Gastroesophageal sphincter (tissue), 4 donors: ENCODE measurements around the gene H1-8. TPM values are rescaled to one million over a fixed set of nuclear protein-coding genes. Genes with fewer than 3 reads are reported as not detected.
A peak's percentile ranks its signal among the peaks of the same experiment; 100 is the strongest.

Experiments used
- ATAC-seq: fragments of 150-250 bp; one replicate; pipeline ENCODE4 v1.9.1; 2016; ENCODE audit warnings: mild to moderate bottlenecking, moderate library complexity
- H3K27ac ChIP-seq, 4 donors: fragments of 200-600 bp; sonication (generic) in 3 of 4; 1 replicate in 3 of 4; 2 replicates in 1 of 4; pipeline ENCODE4 v1.5.1; 2016 to 2019
- H3K27me3 ChIP-seq: fragments of 200-600 bp; sonication (generic); one replicate; pipeline ENCODE4 v1.5.1; 2019
- H3K36me3 ChIP-seq, 2 donors: fragments of 200-600 bp; sonication (generic); one replicate each; pipeline ENCODE4 v1.5.1; 2019; ENCODE audit warnings: control low read depth in 1 of 2
- H3K4me1 ChIP-seq, 3 donors: fragments of 200-600 bp; sonication (generic); 1 replicate in 2 of 3; 2 replicates in 1 of 3; pipeline ENCODE4 v1.5.1; 2016 to 2019; ENCODE audit warnings: control low read depth in 2 of 3
- H3K4me3 ChIP-seq, 2 donors: fragments of 200-600 bp; sonication (generic); one replicate each; pipeline ENCODE4 v1.5.1; 2019; ENCODE audit warnings: mild to moderate bottlenecking in 1 of 2, moderate library complexity in 1 of 2
- H3K9me3 ChIP-seq, 3 donors: fragments of 200-600 bp; sonication (generic); one replicate each; pipeline ENCODE4 v1.5.1; 2017 to 2019; ENCODE audit warnings: control low read depth in 2 of 3
- EP300 ChIP-seq: sonication (generic); formaldehyde crosslinking; IDR thresholded peaks from one replicate; pipeline ENCODE4 v1.6.1; 2017; ENCODE audit warnings: antibody characterized with exemption, mild to moderate bottlenecking
- POLR2A ChIP-seq, 2 donors: fragments of 450-650 bp; IDR thresholded peaks; one replicate each; pipeline ENCODE4 v1.6.1; 2017; ENCODE audit warnings: antibody characterized with exemption in 2 of 2, mild to moderate bottlenecking in 2 of 2, moderate library complexity in 1 of 2
- POLR2AphosphoS5 ChIP-seq: sonication (generic); formaldehyde crosslinking; IDR thresholded peaks from one replicate; pipeline ENCODE4 v1.6.1; 2017; ENCODE audit warnings: antibody characterized with exemption
- WGBS, 2 donors: methylation state at CpG; one replicate each; pipeline ENCODE4 v1.1.5; 2018; ENCODE audit warnings: low coverage in 1 of 2; 5-methylcytosine and 5-hydroxymethylcytosine counted together
- total RNA-seq, 4 donors: library from RNA; depleted of rRNA; stranded (reverse); fragments of >200 nt; gene quantifications; one replicate each; pipeline ENCODE4 v1.1.0, GENCODE V29; 2016
- TF ChIP-seq, protein P1 (sequence below), 4 experiments: fragments of 200-600 bp in 2 of 4; fragments of 450-650 bp in 2 of 4; sonication (generic) in 1 of 4; IDR thresholded peaks; one replicate each; pipeline ENCODE4 v1.5.1; 2017 to 2019; ENCODE audit warnings: antibody characterized with exemption in 4 of 4, mild to moderate bottlenecking in 2 of 4, moderate library complexity in 2 of 4

The H1-8 gene
- total RNA-seq, 4 donors from 2014 or later, result not detected

DNA sequence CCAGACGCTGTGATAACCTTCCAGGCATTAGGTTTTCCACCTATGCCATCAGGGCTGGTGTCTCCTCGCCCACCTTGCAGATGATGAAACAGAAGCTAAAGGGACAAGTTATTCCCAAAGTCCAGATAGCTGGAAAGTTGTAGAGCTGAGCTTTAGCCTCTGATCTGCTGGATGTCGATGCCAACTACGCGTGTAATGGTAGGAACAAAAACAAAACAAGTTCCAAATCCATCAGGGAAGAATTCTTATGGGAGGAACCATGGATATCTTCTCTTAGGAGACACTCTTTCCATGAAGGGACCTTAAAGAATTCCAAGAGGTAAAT, 42.7 kb upstream of the H1-8 start:
- H3K27ac ChIP-seq, result peak overlapping the region in 3 of 4 donors; percentile 23 to 46 (median 45)
- H3K27me3 ChIP-seq, result no peaks in the 10 kb centered on the region
- no peak for TF ChIP-seq POLR2AphosphoS5
- no peak for TF ChIP-seq EP300
- no peak overlapping the region for H3K4me3 ChIP-seq
- H3K9me3 ChIP-seq, result no peaks in the 10 kb centered on the region
- WGBS, 2 donors, result 100% methylated on average over 4 of the region's 5 CpGs; no CpG with 5 or more reads in 1 of the 2 donors
- no peaks in the 10 kb centered on the region for H3K4me1 ChIP-seq
- peaks cover 0 to 90% of the 10 kb centered on the region in 2 donors for H3K36me3 ChIP-seq
- ATAC-seq, result no peak

DNA sequence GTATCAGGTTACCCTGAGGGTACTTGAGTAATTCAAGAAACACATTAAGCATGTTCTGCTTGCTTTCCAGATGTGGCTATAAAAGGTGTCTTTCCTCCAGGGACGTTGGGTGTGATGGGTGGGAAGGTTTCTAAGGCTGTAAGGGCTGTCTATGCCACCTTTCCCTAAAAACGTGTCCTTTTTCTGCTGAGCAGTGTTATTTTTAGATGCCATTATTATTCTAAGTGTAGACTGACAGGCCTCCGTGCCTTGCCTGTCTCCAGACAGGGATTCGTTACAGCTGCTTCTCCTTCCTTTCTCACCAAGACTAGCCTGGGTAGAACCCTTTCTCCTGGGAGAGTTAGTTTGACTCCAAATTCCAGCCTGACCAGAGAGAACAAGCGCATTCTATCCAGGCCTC, 41.3 kb upstream of the H1-8 start:
- no peak overlapping the region for H3K4me3 ChIP-seq
- H3K4me1 ChIP-seq, result no peaks in the 10 kb centered on the region
- WGBS, 2 donors, result 83 to 86% methylated on average over 1 to 4 of the region's 5 CpGs
- no peak overlapping the region for H3K27ac ChIP-seq
- H3K9me3 ChIP-seq, result no peaks in the 10 kb centered on the region
- TF ChIP-seq, protein P1, sequence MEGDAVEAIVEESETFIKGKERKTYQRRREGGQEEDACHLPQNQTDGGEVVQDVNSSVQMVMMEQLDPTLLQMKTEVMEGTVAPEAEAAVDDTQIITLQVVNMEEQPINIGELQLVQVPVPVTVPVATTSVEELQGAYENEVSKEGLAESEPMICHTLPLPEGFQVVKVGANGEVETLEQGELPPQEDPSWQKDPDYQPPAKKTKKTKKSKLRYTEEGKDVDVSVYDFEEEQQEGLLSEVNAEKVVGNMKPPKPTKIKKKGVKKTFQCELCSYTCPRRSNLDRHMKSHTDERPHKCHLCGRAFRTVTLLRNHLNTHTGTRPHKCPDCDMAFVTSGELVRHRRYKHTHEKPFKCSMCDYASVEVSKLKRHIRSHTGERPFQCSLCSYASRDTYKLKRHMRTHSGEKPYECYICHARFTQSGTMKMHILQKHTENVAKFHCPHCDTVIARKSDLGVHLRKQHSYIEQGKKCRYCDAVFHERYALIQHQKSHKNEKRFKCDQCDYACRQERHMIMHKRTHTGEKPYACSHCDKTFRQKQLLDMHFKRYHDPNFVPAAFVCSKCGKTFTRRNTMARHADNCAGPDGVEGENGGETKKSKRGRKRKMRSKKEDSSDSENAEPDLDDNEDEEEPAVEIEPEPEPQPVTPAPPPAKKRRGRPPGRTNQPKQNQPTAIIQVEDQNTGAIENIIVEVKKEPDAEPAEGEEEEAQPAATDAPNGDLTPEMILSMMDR (IDR thresholded peaks at IDR 0.05), result no peak
- TF ChIP-seq EP300, result no peak
- no peak for TF ChIP-seq POLR2AphosphoS5
- no peak for TF ChIP-seq POLR2A (IDR thresholded peaks at IDR 0.05)
- H3K27me3 ChIP-seq, result no peaks in the 10 kb centered on the region
- H3K36me3 ChIP-seq, result peaks cover 0 to 91% of the 10 kb centered on the region in 2 donors
- no peak for ATAC-seq

DNA sequence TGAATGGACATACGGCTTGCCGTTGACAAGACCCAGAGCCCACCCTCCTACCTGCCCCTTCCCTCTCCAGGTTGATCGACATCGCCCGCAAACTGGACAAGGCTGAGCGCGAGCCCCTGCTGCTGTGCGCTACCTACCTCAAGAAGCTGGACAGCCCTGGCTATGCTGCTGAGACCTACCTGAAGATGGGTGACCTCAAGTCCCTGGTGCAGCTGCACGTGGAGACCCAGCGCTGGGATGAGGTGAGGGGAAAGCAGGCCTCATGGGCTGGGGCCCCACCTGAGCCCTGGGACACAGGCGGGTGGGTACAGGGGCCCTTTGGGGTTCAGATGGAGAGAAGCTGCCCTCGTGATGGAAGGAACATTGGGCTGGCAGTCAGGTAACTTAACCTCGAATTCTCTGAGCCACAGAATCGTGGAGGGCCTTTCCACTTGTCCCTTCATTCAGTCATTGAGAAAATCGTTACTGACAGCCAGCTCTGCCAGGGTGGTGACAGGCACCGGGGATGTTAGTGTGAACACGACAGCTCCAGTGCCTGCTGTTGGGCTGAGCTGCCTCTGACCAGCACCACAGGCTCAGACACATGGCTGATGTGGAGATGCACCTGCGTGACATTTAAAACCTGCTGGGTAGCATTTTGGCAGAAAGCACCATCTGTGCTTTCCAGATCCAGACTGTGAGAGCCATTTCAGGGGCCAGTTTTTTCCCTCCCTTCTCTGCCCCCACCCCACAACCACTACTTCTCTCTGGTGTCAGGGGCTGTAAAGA, 40.1 kb upstream of the H1-8 start:
- Histone ChIP-seq H3K27me3 (no peaks in the 10 kb centered on the region), H3K27ac (no peak overlapping the region), H3K4me1 (peaks cover 0 to 7% (median 0%) of the 10 kb centered on the region in 3 donors), H3K4me3 (no peak overlapping the region), H3K36me3 (peaks cover 0 to 91% of the 10 kb centered on the region in 2 donors), H3K9me3 (no peaks in the 10 kb centered on the region)
- ATAC-seq, result no peak
- 80 to 87% methylated on average over 1 to 3 of the region's 18 CpGs for WGBS, 2 donors
- TF ChIP-seq, protein P1 (IDR thresholded peaks at IDR 0.05), result no peak
- TF ChIP-seq POLR2AphosphoS5 (no peak), EP300 (no peak), POLR2A (IDR thresholded peaks at IDR 0.05) (no peak)

DNA sequence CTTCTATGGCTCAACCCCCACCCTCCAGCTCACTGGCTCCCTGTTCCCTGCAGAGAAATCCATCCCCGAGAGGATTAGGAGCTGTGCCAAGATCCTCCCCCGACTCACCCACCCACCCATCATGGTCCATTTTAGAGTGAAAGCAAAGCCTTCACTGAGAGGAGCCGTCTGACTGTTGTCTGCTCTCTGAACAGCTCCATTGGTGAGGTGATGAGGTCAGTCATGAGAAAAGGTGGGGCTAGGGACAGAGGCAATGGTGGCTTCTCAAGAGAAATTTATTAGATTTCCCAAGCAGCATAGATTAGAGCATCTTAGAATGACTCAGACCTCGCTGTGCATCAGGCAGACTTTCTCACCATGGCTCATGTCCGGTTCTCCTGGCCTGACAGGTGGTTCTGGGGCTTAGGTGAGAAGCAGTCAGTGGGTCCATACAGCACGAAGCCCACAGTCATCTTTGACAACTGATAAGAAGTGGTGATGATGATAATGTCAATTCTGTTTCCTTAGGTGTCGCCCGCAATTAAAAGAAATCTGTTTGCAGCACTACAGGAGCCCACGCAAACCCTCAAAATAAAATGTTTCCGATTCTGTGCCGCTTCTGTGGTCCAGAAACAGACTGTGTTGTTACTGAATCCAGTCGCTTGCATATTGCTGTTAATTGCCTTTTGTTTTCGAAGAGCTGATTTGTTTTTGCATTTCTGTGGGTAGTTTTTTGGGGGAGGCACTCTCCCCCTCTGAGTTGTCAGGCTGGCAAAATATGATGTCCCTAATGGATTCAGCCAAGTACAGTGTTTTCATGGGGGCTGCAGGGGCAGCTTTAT, 39.3 kb upstream of the H1-8 start:
- peaks cover 0 to 7% (median 0%) of the 10 kb centered on the region in 3 donors for H3K4me1 ChIP-seq
- H3K9me3 ChIP-seq, result no peaks in the 10 kb centered on the region
- TF ChIP-seq, protein P1 (IDR thresholded peaks at IDR 0.05), result no peak
- TF ChIP-seq POLR2A (IDR thresholded peaks at IDR 0.05) (no peak), POLR2AphosphoS5 (no peak), EP300 (no peak)
- 85 to 94% methylated on average over 6 to 8 of the region's 13 CpGs for WGBS, 2 donors
- no peak for ATAC-seq
- H3K4me3 ChIP-seq, result no peak overlapping the region
- H3K36me3 ChIP-seq, result peaks cover 0 to 94% of the 10 kb centered on the region in 2 donors
- no peaks in the 10 kb centered on the region for H3K27me3 ChIP-seq
- H3K27ac ChIP-seq, result no peak overlapping the region

DNA sequence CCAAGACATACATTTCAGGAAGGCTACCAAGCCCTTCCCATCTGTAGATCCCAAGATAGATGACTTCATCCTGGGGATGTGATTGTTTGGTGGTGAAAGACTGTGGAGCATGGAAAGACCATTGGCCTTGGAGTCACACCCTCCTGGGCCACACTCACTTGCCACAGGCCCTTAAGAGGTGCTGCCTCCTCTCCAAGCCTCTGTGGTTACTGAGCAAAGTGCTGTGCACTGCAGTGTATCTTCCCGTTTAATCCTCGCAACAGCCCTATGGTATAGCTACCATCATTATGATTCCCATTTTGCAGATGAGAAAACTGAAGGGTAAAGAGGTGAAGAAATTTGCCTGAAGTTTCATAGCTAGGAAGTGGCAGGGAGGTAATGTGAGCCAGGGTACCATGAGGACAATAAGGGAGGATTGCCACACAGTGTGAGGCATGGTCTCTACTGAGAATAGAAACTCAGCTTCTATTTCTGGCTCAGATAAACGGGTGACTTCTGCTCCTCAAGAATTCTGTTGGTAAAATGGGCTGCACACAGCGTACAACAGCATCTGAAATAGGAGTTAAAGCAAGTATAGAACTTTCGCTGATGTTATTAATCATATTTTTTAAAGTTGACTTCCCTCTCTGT, 38.4 kb upstream of the H1-8 start:
- WGBS, 2 donors, result 74 to 78% methylated on average over 3 to 5 of the region's 5 CpGs
- no peak for ATAC-seq
- no peak overlapping the region for H3K27ac ChIP-seq

More for the DNA sequence above, 38.4 kb upstream of the H1-8 start:
- Histone ChIP-seq H3K36me3 (peaks cover 0 to 100% of the 10 kb centered on the region in 2 donors), H3K4me1 (peaks cover 0 to 7% (median 0%) of the 10 kb centered on the region in 3 donors), H3K4me3 (no peak overlapping the region), H3K27me3 (no peaks in the 10 kb centered on the region), H3K9me3 (no peaks in the 10 kb centered on the region)
- TF ChIP-seq POLR2AphosphoS5 (no peak), EP300 (no peak), POLR2A (IDR thresholded peaks at IDR 0.05) (no peak)
- TF ChIP-seq, protein P1 (IDR thresholded peaks at IDR 0.05), result no peak
